GM18861 (cell line): Measurements from ENCODE around the gene RABGAP1L.
"Not testable (repeated sequence)": the region's sequence is repeated elsewhere in the genome, so short reads cannot be mapped to it uniquely, and the experiment has no call there.

Experiments
- ATAC-seq: cut with Tn5 transposase; IDR thresholded peaks from one replicate; pipeline ENCODE4 v1.9.1; 2021; ENCODE audit not compliant: unreplicated experiment

Gene RABGAP1L

DNA sequence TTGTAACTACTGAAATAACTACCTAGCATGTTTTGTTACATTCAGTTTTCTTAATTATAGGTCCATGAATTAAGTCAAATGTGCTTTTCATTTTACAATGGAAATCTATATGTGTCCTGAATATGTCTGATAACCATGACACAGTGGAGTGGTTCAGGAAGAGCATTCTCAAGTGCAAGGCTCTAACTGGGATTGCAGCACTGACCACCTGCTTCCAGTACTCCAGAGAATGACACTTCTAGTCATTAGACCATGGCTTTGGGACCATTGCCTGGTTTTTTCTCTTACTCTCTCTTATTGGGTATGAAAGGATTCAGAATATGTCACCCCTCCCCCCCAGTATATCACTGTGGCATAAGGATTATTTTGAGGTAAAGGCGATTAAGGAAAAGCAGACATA lies 635.5 kb downstream of the RABGAP1L start:
- ATAC-seq: no peak

DNA sequence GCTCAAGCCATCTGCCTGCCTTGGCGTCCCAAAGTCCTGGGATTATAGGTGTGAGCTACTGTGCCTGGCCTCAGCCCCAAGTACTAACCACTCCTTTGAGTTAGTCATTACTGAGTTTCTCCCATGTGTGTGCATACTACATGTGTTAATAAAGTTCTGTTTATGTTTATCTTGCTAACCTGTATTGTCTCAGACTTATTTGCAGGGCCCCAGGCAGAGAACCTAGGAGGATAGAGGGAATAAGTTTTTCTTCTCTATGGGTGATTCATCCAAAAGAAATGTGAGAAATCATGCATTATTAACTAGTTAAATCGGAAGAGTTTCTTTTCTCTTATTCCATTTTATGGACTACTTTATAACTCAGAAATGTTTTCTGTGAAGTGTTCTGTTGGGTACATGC lies 636.5 kb downstream of the RABGAP1L start:
- no peak for ATAC-seq

DNA sequence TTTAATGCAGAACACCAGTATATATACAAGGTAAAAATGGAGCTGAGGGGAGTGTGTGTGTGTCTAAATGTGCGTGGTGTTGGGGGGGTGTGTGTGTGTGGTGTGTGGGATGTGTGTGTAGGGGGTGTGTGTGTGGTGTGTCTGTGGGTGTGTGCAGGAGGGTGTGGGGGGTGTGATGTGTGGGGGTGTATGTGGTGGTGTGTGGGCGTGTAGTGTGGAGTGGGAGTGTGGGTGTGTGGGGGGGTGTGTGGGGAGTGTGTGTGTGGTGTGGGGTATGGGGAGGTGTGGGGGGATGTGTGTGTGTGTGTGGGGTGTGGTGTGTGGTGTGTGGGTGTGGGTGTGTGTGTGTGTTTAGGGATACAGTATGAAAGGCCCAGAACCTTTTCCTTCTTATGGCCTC lies 638.1 kb downstream of the RABGAP1L start:
- ATAC-seq: no peak

DNA sequence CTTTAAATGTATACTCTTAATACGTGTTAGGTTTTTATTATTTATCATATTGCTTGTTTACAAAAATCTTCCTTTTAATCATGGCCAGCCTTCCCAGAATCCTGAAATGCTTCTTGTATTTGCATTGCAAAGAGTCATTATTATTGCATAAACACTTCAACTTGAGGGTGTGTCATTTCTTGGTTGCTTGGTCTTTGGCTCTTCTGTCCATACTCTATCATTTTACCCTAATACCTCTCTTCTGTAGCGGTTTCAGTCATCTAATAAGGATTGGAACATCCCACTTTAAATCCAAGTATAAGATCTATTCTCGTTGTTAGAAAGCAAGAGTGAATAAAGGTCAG lies 639.8 kb downstream of the RABGAP1L start:
- ATAC-seq: no peak

DNA sequence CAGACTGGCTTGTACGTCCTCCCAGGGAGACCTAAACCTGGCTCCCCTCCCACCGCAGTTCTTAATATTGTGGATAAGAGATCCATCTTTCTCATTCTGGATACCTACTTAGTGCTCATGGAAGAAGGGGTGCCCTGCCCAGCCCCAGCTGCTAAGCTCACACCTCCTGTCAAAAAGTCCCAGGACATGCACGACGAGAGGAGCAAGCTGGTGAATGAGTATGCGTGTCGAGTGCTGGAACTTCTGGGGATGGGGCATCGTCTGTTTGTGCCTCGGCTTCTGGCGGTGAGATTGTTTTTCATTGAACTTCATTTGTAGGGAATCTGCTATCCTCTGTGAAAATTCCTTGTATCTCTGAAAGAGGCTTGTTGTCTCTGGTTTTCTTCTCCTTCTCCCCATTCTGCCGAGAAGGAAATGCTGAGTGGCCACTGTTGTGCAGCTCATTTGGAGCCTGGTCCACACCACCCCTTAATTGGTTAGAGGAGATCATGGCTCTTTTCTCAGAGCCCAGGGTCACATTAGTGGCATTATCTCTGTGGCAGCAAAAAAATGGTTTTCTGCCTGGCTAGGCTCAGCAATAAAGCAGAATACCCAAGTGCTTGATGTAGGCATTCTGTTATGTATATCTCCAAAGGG lies 641.0 kb downstream of the RABGAP1L start:
- no peak for ATAC-seq

DNA sequence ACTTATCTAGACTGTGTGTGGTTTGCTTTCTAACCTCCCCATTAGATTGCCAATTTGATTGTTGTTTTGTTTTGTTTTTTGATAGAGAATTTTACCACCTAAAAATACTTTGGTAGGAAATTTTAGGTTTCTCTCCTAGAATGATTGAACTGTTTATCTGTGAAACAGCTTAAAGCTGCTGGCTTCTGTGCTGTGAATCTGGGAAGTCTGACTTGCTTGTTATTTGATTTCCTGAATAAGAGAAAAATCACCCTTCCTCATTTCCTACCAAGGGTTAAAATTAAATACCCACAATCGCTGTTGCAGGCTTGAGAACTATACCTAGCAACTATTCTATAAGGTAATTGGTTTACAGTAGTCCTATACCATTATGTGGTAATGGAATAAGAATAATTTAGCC lies 641.6 kb downstream of the RABGAP1L start:
- ATAC-seq: no peak

DNA sequence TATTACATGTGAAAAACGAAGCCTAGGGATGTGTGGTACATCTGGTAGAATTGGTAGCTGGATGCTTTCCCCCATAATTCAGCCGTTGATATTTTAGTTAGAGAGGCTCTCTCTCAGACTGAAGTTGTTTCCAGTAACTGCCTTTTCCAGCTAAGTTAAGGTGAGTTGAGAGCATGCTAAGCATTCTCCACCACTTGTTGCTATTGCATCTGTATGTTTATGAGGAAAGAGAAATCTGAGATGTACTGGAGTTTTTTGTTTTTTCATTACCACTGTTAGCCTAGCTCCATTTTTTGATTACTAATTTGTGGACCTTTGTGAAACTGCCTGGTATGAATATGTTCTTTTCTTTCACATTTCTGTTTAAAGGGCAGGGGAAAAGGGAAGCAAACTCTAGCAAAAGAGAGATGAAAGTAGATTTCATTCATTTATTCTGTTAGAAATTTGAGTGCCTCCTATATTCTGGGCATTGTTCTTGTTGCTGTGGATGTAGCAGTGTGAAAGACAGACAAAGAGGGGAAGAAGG lies 650.5 kb downstream of the RABGAP1L start:
- no peak for ATAC-seq

DNA sequence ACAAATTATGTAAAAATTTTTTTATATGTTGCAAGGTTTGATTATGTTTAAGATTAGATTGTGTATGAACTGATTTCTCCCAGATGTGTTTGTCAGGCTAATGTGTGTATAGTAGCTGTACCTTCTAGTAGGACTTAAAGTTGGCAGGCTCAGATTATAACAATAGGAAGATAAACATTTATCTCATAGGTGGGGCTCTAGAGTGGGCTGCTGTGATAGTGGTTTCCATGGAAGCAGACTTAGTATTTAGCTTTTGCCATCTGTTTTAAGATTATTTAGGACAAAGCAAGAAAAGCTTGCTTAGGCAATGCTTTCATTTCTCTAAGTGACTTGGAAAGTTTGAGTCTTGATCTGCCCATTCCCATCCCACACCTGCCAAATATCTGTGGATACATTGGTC lies 652.7 kb downstream of the RABGAP1L start:
- no peak for ATAC-seq

DNA sequence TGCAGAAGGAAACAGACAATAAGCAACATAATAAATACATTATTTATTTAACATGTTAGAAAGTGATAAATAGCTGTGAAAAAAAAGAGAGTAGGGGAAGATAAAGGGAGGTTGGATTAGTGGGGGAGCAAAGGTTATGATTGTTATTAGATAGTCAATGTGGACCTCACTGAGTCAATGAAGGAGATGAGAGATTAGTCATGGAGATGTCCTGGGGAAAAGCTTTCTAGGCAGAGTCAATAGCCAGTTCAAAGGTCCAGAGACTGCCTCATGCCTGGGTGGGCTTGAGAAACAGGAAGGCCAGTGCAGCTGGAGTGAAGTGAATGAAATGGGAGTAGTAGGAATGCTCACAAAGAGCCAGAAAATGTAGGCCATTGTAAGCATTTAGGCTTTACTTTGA lies 653.3 kb downstream of the RABGAP1L start:
- ATAC-seq: no peak

DNA sequence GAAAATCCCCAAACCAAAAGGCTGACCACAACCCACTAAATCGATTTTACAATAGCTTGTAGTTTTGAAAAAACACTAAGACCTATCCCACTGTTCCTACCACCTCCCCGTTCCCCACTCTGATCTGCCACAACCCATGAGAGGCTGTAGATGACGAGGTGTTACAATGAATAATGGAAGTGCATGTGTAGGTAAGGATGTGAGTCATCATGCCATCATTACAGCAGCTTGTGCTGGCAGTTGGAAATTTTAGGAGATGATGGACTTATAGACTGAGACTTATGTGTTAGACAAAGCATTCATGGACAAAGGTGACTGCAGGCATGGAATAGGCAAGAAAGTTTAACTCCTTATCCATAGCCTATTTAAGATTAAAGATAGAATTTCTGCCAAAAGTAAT lies 655.7 kb downstream of the RABGAP1L start:
- peak; percentile 32 for ATAC-seq

DNA sequence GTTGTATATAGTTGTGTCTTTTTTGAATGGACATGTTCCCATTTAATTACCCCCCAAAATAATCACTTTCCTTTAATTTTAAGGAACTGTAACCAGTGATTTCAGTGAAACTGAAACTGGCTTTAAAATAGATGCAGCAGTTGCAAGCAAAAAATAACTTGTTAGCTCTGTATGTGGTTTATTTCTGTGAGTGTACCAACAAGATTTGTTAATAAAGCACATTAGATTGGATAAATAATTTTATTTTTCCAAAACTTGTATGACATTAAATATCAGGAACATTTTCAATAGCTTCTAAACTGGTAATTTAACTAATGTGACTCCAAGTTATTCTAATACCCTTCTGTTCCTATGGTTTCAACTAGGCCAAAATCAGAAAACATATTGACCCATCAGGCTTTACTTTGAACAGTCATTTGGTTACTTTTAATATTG lies 656.2 kb downstream of the RABGAP1L start:
- peak; percentile 56 for ATAC-seq

DNA sequence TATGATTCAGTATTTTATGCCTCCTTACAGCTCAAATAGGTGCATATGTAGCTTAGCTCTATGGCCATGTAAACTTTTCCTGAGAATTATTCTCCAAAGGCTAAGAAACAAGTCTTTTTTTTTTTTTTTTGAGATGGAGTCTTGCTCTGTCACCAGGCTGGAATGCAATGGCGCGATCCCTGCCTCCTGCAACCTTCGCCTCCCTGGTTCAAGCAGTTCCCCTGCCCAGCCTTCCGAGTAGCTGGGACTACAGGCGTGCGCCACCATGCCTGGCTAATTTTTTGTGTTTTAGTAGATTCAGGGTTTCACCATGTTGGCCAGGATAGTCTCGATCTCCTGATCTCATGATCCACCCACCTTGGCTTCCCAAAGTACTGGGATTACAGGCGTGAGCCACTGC lies 657.3 kb downstream of the RABGAP1L start:
- ATAC-seq: not testable (repeated sequence)

DNA sequence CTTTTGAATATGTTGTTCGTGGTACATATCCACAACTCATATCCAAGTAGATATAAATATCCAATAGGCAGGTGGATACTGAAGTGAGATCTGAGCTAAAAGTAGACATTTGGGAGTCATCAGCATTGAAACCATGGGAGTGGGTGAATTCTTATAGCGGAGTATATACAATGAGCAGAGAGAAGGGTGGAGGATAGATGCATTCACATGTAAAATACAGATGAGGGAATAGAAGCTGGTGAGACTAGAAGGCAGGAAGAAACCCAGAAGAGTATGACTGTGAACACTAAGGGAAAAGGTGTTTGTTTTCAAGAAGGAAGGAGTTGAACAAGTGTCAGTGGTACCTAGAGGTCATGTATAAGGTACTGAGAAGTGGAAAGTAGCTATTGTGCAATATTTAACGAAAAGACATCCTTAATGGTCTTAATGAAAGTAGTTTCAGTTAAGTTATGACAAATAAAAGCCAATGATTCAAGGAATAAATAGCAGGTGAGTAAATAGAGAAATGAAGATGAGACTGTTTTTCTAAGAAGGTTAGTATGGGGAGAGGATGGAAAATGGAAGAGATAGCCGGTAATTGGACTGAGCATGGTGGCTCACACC lies 658.8 kb downstream of the RABGAP1L start:
- ATAC-seq: peak; percentile 45

DNA sequence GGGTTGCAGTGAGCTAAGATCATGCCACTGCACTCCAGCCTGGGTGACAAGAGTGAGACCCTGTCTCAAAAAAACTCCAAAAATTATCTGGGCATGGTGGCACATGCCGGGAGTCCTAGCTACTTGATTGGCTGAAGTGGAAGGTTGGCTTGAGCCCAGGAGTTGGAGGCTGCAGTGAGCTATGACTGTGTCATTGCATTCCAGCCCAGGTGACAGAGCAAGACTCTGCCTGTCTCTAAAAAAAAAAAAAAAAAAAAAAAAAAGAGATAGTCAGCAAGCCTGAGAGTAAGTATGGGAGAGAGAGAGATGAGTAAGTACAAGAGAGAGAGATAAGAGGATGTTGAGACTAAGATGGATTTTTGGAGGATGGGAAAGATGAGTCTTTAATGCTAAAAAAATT lies 659.6 kb downstream of the RABGAP1L start:
- ATAC-seq: no peak

DNA sequence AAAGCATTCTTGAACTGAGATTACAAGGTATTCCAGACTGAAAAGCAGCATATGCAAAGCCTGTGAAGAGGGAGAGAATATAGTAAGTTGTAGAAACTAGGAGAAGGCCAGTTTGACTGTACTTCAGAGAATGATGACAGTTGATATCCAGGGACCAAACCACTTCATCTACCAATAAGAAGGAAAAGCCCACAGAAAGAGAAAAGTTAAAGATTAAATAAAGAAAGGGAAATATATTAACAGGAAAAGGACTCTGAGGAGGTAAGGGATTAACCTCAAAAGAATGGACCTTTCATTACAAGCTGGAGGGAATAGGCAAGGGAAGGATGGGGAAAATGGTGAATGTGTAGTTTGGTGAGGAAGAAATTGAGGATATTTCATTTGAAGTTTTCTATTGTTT lies 660.3 kb downstream of the RABGAP1L start:
- ATAC-seq: no peak

DNA sequence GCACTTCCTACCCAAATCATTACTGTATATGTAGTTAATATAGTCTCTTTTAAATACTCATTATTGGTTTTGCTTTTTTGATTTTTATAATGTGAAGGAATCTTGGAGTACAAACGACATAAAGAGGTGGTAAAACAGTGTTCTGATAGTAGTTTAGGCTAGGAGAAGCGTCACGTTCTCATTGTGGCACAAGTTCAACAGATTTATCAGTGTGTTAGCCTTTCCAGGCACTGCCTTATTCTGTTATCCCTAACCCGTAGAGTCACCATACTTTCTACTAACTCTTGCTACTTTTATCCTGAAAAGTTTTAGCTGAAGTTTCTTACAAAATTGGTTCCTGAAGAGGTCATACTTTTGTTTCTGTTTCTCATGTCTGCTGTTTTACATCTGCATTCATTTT lies 665.8 kb downstream of the RABGAP1L start:
- ATAC-seq: no peak

DNA sequence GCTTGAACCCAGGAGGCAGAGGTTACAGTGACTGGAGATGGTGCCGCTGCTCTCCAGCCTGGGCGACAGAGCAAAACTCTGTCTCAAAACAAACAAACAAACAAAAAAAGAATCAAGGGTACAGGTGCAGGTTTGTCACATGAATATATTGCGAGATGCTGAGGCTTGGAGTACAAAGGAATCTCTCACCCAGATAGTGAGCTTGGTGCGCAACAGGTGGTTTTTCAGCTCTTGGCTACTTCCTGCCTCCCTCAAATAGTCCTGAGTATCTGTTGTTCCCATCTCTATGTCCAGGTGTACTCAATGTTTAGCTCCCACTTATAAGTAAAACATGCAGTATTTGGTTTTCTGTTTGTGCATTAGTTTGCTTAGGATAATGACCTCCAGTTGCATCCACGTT lies 666.5 kb downstream of the RABGAP1L start:
- ATAC-seq: no peak

DNA sequence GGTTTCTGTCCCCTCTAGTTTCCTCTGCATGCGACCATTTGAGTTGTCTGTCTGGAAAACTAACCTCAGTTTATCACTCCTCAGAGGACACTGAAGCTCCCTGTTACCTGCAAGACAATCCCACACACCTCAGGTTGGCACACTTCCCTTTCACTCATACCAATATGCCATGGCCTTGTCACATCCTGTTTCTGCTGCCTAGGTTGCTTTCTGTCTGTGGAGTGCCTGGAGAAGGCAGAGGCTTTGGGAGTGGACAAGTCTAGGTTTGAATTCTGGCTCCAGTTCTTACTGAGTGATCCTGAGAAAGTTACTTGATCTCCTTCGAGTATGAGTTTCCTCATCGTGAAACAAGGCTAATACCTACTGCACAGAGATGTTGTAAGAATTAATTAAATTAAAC lies 668.9 kb downstream of the RABGAP1L start:
- no peak for ATAC-seq

DNA sequence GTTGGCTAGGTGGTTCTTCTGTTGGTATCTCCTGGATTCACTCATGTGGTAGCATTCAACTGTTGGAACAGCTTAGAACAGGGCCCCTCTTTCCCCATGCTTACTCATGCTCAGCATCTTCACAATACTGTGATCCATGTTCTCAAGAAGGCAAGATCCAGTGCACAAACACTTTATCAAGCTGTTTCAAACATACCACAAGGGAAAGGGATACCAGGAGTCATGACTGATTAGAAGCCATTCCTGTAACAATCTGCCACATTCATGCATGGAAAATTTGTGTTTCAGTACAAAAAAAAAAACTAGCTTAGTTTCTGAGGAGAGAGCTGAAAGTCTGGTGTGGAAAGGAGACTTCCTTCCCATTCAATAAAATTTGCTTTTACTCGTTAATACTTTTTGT lies 670.7 kb downstream of the RABGAP1L start:
- no peak for ATAC-seq

DNA sequence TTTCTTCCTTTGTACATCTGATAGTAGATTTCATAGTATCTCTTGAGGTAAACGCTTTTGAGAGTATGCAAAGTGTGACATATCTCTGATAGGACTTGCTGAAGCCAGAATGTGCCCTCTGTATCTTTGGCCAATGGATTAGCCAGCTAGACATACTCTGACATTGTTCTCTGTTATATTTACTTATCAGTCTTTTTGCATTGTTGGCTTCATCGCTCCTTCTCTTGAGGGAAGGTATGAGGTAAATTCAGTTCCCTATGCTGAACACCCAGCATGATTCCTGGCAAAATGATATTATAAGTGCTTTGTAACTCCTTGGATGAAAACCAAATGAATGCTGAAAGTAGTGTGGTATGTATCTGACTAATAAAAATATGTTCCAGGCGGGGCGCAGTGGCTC lies 677.2 kb downstream of the RABGAP1L start:
- no peak for ATAC-seq

DNA sequence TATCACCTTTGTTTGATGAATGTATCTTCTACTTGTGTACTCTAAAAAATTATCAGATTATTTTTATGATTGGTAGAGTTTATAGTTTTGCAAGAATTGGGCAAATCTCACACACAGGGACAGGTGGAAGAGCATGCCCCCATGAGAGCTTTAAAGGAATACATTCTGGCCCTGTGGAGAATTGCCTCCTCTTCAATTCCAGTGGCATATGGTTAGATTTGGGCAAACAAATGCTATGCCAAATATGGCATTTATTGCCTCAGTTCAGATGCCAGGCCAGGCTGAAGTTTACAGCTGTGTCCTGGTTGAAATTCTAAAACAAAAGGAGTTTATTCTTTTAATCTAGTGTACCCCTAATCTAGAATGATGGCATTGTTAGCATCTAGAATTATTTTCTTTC lies 678.1 kb downstream of the RABGAP1L start:
- ATAC-seq: no peak

DNA sequence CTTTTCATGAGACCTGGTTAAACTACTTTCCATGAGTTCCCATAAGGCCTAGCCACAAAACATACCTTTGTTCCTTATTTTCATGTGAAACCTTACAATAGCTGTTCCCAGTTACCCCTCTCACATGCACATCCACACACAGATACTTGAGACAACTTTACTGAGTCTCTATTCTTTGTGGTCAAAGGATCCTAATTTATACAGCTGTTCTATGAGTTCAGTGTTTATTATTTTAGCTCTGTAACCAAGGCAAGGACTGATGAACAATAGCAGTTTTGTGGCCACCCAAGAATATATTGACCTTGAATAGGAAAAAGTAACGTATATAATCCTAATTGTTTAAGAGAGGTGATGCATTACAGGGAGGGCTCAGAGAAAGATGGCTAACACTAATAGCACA lies 679.9 kb downstream of the RABGAP1L start:
- ATAC-seq: no peak

DNA sequence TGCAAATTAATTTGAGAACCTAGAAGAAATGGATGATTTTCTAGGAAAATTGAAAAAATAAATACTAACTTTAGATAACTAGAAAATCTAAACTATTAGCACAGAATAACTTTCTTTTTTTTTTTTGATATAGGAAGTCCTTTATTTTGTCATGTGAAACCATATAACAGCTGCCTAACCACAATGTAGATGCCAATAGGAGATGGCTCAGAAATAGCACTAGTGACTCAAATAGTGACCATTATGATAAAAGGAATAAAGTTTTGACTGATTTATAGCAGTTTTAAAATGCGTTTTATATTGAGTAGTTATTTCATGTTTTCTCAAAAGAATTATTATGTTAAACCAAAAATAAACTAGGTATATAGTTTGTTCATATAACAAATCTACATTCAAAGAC lies 682.4 kb downstream of the RABGAP1L start:
- ATAC-seq: no peak
